ENCODE data around the gene TRIML1.

The TRIML1 gene

GRCh38 chr4:188171551-188171950 is 32.3 kb downstream of the TRIML1 start:
- Histone ChIP-seq H3K9me3 (no peaks in the 10 kb centered on the region), H3K4me1 (no peaks in the 10 kb centered on the region), H3K4me3 (no peak overlapping the region), H3K27me3 (no peaks in the 10 kb centered on the region), H3K27ac (no peak overlapping the region), H3K36me3 (no peaks in the 10 kb centered on the region)
- TF ChIP-seq, protein P1, sequence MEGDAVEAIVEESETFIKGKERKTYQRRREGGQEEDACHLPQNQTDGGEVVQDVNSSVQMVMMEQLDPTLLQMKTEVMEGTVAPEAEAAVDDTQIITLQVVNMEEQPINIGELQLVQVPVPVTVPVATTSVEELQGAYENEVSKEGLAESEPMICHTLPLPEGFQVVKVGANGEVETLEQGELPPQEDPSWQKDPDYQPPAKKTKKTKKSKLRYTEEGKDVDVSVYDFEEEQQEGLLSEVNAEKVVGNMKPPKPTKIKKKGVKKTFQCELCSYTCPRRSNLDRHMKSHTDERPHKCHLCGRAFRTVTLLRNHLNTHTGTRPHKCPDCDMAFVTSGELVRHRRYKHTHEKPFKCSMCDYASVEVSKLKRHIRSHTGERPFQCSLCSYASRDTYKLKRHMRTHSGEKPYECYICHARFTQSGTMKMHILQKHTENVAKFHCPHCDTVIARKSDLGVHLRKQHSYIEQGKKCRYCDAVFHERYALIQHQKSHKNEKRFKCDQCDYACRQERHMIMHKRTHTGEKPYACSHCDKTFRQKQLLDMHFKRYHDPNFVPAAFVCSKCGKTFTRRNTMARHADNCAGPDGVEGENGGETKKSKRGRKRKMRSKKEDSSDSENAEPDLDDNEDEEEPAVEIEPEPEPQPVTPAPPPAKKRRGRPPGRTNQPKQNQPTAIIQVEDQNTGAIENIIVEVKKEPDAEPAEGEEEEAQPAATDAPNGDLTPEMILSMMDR (IDR thresholded peaks at IDR 0.05): no peak
- intact Hi-C loops (cut with DNase I; ENCODE audit: low total_unique reads): no loop called here
- DNase-seq: peak in 1 of 2 donors; percentile 27

DNA sequence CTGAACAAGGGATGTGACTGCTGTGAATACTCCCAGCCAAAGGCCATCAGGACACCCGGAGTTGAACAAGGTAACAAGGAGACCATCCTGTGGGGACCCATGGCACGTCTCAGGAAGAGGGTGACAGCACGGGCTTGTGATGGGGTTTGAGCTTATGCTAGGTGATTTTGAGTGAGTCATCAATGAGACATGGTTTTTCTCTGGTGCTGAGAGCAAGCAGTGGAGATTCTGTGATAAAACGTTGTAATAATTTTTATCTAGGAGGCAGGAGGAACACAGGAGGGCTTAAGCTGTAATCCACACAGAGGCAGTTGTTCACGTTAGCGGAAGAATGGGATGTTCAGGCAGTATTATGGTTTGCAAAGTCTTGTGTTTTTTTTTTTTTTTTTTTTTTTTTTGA is 36.0 kb downstream of the TRIML1 start:
- H3K36me3 ChIP-seq: no peaks in the 10 kb centered on the region
- intact Hi-C loops (cut with DNase I; ENCODE audit: low total_unique reads): no loop called here
- TF ChIP-seq, protein P1 (IDR thresholded peaks at IDR 0.05): no peak
- no peak overlapping the region for H3K27ac ChIP-seq
- H3K4me3 ChIP-seq: no peak overlapping the region
- no peaks in the 10 kb centered on the region for H3K4me1 ChIP-seq
- H3K27me3 ChIP-seq: no peaks in the 10 kb centered on the region
- no peak for DNase-seq
- no peaks in the 10 kb centered on the region for H3K9me3 ChIP-seq

DNA sequence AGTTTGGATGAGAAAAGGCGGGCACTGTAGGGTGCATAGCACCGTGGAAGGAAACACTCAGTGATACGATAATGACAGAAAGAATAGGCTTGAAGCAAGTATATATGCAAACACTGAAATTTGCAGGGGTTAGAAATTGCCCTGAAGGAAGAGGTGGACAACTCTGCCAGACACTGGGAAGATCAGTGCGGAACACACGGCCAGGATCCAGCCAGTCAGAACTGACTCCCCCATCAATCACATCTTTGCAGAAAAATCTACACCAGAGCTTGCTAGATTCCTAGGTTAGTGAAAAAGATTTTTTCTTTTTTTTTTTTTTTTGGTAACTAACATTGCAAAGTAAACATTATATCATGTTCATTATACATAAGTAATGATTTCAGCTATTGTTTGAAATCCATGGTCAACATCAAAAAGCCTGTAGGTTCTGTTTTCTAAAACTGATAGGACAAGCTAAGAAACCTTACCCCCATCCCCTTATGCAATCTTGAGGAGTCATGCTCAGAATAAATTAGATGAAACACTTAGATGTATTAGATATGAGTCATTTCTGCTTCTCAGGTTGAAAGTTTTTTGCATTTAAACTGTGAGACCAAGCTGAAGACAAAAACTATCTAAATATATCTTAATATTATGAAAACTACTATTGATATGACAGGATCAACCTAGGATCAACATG is 38.9 kb downstream of the TRIML1 start:
- Histone ChIP-seq H3K9me3 (no peaks in the 10 kb centered on the region), H3K4me1 (no peaks in the 10 kb centered on the region), H3K4me3 (no peak overlapping the region), H3K27ac (no peak overlapping the region), H3K36me3 (no peaks in the 10 kb centered on the region), H3K27me3 (no peaks in the 10 kb centered on the region)
- intact Hi-C loops (cut with DNase I; ENCODE audit: low total_unique reads): no loop called here
- TF ChIP-seq, protein P1 (IDR thresholded peaks at IDR 0.05): no peak
- no peak for DNase-seq

DNA sequence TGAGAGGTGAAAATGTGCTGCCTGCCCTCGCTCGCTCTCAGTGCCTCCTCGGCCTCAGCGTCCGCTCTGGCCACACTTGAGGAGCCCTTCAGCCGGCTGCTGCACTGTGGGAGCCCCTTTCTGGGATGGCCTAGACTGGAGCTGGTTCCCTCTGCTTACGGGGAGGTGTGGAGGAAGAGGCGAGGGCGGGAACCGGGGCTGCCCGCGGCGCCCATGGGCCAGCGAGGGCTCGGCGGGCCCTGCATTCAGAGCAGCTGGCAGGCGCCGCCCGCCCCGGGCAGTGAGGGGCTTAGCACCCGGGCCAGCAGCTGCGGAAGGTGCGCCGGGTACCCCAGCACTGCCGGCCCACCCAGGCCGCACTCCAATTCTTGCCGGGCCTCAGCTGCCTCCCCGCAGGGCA is 39.6 kb downstream of the TRIML1 start:
- no peaks in the 10 kb centered on the region for H3K36me3 ChIP-seq
- TF ChIP-seq, protein P1 (IDR thresholded peaks at IDR 0.05): no peak
- H3K27me3 ChIP-seq: no peaks in the 10 kb centered on the region
- no peaks in the 10 kb centered on the region for H3K4me1 ChIP-seq
- H3K27ac ChIP-seq: no peak overlapping the region
- H3K4me3 ChIP-seq: no peak overlapping the region
- no peak for DNase-seq
- intact Hi-C loops (cut with DNase I; ENCODE audit: low total_unique reads): no loop called here
- H3K9me3 ChIP-seq: no peaks in the 10 kb centered on the region

DNA sequence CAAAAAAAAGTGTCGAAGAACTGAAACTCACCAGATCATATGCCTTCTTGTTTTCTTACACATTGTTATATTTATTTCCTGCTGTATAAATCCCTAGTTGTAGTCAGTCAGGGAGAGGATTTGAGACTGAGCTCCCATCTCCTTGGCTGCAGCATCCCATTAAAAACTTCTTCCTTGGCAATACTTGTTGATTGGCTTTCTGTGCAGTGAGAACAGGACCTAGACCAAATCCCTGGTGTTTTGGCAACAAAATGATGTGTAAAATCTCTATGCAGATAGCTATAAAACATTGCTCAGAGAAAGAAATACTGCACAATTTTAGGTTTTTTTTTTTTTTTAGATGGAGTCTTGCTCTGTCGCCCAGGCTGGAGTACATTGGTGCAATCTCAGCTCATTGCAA is 47.9 kb downstream of the TRIML1 start:
- H3K27me3 ChIP-seq: no peaks in the 10 kb centered on the region
- no peak for DNase-seq
- no peak overlapping the region for H3K27ac ChIP-seq
- no peaks in the 10 kb centered on the region for H3K36me3 ChIP-seq
- TF ChIP-seq, protein P1 (IDR thresholded peaks at IDR 0.05): no peak
- H3K9me3 ChIP-seq: no peaks in the 10 kb centered on the region
- H3K4me3 ChIP-seq: no peak overlapping the region
- H3K4me1 ChIP-seq: peaks cover 0 to 19% (median 0%) of the 10 kb centered on the region in 4 donors
- intact Hi-C loops (cut with DNase I; ENCODE audit: low total_unique reads): no loop called here

GRCh38 chr4:188190461-188190860 is 51.2 kb downstream of the TRIML1 start:
- Histone ChIP-seq H3K4me1 (peaks cover 0 to 22% (median 0%) of the 10 kb centered on the region in 4 donors), H3K4me3 (no peak overlapping the region), H3K27ac (no peak overlapping the region), H3K9me3 (no peaks in the 10 kb centered on the region), H3K36me3 (no peaks in the 10 kb centered on the region), H3K27me3 (no peaks in the 10 kb centered on the region)
- DNase-seq: no peak
- TF ChIP-seq, protein P1 (IDR thresholded peaks at IDR 0.05): no peak
- intact Hi-C loops (cut with DNase I; ENCODE audit: low total_unique reads): no loop called here

Measured in tibial artery (tissue), 4 donors.